NCI-H146 treated with DMSO at 0.1 percent for 48 hours (cell line): Measurements from ENCODE around the gene NDUFV2.
A peak's percentile ranks its signal among the peaks of the same experiment; 100 is the strongest.
"Not testable (repeated sequence)": the region's sequence is repeated elsewhere in the genome, so short reads cannot be mapped to it uniquely, and the experiment has no call there.

Experiments
- DNase-seq: peaks from one replicate; lab custom pipeline; 2025; ENCODE audit not compliant: unreplicated experiment; lab: John Stamatoyannopoulos, UW

Gene NDUFV2

DNA sequence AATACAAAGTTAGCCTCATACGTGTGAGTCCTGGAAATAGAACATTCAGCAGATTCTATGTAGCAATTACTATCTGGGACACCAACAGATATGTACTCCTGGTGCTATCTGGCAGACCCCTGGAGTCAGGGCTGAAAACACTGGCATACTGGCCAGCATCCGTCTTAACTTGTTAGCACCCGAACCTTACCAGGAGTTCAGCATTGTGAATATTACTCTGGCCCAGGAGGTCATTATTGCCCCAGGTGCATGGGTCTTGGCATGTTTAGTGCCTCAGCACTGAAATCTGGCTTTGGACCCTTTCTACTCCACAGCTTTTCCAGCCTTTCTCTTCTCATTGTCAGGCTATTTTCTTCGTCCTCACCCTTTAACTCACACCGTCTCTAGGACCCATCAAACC lies 11.9 kb upstream of the NDUFV2 start:
- no peak for DNase-seq

DNA sequence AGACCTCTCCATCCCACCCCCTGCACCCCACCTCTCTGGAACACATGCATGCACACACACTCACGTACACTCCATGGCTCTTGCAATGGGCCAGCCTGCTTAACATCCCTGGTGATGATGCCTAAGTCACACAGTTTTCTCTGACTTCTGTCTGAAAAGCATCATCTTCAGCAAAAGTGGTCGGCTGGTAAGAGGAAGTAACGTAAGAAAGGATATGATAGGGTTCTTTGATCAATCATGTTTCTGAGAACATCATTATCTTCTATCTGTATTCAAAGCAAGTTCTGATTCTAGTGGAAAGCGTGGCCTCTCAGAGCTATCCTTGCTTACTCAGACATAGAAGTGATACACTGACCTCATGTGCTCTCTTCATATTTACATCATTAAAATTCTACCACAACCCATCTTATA lies 11.4 kb upstream of the NDUFV2 start:
- no peak for DNase-seq

DNA sequence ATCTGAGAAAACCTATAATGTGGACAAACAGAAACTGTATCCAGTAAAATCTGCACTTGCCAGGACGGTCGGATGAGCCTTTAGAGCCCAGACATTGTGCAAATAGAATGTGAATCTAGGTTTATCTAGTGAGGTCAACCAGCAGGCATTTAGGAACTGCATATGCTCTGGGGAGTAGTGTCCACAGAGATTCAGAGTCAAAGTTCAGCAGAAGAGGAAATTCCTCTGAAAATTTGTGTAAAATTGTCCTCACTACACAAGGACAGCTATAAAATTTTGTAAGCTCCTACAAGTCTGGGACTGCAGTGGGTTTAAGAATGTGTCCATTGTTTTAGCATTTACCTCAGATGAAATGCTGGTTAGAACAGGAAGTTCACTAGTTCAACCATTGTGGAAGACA lies 9.8 kb upstream of the NDUFV2 start:
- DNase-seq = no peak

GRCh38 chr18:9093109-9093508 lies 9.4 kb upstream of the NDUFV2 start:
- DNase-seq = not testable (repeated sequence)

- no peak for DNase-seq
Measured at GRCh38 chr18:9094307-9095226, 7.9 kb upstream of the NDUFV2 start.

DNA sequence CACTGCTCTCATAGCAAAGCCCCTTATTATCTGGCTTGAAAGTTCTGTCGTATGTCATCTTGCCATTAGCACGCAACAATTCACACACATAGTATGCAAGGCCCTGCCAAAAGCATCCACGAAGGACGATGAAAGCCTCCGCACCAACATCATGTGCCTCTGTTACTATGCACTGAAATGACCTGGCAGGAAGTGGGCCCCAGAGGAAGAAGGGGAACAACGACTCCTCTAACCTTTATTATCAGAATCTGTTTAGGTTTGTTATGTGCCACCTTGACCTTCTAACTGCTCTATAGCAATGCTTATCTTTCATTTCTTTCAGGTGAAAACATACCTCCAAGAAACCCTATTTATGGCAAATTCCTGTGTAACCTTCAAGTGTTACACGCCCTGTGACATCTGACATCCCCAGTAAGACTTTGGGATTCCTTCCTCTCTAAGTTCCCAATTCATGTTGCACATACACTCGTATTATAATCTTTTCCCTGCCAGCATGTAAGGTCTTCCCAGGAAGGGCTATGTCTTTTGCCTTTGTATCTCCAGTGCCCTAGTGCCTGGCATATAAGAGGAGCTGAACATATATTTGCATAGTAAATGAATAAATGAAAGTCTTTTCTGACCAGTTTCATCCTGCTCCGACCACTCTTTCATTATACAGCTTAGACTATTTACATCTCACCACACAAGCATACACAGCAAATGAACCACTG lies 7.0 kb upstream of the NDUFV2 start:
- DNase-seq = no peak

- no peak for DNase-seq
Measured at GRCh38 chr18:9096007-9096371, 6.5 kb upstream of the NDUFV2 start.

DNA sequence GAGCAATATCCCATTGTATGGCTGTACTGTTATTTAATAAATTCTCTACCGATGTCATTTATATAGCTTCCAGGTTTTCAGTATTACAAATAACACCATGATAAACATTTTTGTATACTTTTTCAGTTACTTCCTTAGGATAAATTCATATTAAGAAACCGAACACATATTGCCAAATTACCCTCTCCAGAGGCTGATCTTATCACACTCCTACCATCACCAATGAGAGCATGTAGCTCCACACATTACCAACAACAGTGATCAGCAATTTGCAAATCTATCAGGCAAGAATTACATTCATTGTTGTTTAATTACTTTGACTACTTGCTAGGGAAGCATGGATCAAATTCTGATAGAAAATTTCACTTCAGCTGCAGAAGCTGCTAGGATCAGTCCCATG lies 5.8 kb upstream of the NDUFV2 start:
- DNase-seq = no peak

- no peak for DNase-seq
Measured at GRCh38 chr18:9097349-9097748, 5.2 kb upstream of the NDUFV2 start.

DNA sequence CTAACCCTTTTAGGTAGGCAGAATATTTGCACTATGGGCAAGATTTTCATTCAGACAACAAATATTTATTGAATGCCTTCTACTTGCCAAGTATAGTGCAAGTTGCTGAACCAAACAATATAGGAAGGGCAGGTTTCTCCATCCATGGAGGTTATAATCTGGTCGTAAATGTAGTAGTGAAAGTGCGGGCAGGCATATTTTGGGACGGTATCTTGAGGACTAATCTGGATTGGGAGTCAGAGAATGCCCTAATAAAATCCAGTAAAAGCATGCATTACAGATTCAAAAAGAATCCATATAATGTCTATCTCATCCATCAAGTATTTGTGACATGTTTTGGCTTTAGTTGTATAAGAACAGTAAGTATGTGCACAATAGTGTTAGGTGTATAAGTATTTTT lies 1.7 kb upstream of the NDUFV2 start:
- DNase-seq = no peak

DNA sequence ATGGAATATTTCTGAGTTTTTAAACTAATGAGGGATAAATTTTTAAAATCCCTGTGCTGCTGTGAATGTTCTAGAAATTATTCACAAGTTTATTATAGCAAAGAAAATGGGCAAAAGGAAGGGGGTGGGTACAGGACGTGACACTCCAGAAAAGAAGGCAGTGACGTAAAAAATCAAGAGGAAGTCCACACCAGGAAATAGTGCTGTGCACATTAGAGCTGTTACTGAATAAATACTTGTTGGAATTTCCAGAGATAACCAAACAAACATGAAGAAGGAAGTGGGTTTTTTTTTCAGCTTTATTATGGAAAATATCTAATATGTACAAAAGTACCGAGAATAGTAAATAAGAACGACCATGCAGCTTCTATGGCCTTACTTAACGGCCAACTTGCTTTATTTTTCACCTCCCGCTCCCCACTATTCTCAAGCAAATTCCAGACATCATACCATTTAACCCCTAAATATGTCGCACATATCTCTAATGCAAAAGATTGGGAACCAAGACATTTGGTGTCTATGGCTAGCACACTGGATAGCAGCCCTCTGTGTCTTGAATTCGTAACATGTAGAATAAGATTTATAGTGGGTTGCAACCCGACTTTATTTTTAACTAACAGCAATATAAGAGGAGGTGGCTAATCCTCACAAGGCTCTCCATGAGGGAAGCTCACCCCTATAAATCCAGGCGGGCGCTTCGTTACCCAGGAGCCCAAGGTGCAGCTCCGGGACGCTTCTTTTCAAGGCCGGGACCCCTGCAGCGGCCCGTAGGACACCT lies 580 bp upstream of the NDUFV2 start:
- peak; percentile 36 for DNase-seq

DNA sequence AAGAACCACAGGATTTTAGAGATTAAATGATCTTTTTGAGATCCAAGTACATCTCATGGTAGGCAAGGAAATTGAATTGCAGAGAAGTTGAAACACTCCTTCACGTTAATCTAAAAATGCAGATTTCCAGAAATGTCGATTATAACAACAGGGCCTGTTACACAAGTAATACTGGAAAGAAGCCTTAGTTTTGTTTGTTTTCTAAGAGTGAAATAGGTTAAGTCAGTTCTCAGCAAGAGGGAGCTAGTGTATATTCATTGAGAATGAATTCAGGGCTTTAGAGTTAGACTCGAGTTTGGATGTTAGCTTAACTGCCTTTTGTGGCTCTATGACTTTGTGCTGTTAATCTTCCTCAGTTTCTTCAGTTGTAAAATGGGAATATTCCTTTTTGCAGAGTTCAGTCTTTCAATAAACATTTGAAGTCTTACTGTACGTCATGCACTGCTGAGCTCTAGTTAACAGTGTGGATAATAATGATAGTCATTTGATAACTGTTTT lies 926 bp downstream of the NDUFV2 start:
- DNase-seq = peak; percentile 59

DNA sequence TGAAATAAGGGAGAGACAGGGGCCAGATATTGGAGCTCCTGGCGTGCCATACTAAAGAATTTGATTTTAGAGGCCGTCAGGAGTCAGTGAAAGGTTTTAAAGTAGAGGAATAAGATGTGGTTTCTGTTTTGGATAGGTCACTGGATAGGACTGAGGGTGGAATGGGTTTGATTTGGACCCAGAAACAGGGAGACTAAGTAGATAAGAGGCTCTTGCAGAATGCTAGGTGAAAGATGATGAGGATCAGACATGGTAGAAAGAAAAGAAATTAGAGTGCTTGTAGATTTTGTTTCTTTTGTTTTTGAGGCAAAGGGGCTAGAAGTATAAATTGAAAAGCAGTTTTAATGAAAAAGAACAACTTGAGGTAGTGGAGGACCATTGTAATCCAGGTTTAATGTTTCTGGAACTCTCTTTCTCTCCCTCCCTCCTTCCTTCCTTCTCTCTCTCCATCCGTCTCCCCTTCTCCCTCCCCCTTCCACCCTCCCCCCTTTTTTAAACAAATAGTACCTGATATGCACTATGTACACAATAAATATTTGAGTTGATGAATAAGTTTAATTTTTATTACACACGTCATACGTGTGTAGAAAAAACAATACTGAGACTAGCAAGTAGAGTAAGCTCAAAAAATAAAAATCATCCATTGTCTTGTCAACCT lies 1.9 kb downstream of the NDUFV2 start:
- no peak for DNase-seq

GRCh38 chr18:9105420-9105819 lies 2.9 kb downstream of the NDUFV2 start:
- no peak for DNase-seq

DNA sequence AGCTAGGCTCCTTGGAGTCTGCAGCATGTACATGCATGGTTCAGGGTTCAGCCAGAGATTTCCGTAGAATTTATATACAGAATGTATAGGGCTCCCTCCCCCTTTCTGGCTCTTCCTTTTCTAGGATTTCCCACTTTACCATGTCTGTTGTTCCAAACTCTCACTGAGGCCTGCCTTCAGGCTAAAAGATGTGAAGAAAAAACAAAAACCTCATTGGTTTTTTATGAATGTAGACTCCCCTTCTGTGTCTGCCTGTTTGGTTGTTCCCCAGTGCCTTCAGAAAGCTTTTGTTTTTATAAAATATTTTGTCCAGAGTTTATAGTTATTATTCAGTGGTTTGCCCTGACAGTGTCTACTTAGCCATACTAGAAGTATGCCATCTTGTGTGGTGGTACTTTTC lies 3.6 kb downstream of the NDUFV2 start:
- DNase-seq = no peak

- no peak for DNase-seq
Measured at GRCh38 chr18:9106800-9107584, 4.5 kb downstream of the NDUFV2 start.

DNA sequence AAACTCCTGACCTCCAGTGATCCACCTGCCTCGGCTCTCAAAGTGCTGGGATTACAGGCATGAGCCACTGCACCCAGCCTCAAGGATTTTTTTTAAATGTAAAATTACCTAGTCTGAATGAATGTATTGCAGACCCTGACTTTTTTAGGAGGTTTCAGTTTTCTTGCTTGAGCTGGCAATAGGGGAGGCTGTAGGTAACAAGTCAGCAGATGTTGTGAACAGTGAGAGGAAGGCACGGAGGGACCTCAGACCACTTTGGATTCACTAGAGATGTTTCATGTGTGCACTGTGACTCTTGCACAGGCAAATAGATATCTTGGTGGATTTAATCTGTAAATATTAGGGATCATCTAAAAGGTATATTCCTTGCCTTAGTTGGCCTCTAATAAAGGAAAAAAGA lies 6.4 kb downstream of the NDUFV2 start:
- DNase-seq = no peak

- no peak for DNase-seq
Measured at GRCh38 chr18:9109523-9109922, 7.0 kb downstream of the NDUFV2 start.

- no peak for DNase-seq
Measured at GRCh38 chr18:9113468-9114149, 11.1 kb downstream of the NDUFV2 start.

GRCh38 chr18:9115984-9116383 lies 13.5 kb downstream of the NDUFV2 start:
- DNase-seq = no peak
